ENCODE measurements around the gene STIM1. TPM values are rescaled to one million over a fixed set of nuclear protein-coding genes. Genes with fewer than 3 reads are reported as not detected.

Gene STIM1
- total and polyA plus RNA-seq, 2 experiments from 2014 or later: 16.1 to 60.0 TPM

DNA sequence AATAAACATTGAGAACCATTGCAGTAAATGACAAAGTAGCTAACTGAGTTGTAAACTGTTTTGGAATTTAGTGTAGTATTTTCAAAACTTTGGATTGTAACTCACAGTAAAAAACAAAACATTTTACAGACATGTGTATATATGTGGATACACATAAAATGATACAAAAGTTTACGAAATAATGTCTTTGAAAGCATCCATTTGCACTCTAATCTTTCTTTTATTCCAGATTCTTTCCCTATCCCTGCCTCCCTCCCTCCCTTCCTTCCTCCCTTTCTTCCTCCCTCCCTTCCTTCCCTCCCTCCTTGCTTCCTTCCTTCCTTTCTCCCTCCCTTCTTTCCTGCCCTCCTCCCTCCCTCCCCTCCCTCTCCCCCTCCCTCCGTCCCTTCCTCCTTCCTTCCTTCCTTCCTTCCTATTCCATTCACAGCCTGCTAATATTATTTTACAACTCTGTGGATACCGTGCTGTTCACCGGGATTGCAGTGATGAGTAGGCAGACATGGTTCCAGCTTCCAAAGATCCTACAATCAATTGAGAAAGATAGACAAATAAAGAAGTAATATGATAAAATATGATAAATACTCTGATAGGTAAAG lies 242.7 kb downstream of the STIM1 start:
- no peak overlapping the region for H3K27ac ChIP-seq
- H3K9me3 ChIP-seq (ENCODE audit: low read depth): no peaks in the 10 kb centered on the region
- TF ChIP-seq, protein P1, sequence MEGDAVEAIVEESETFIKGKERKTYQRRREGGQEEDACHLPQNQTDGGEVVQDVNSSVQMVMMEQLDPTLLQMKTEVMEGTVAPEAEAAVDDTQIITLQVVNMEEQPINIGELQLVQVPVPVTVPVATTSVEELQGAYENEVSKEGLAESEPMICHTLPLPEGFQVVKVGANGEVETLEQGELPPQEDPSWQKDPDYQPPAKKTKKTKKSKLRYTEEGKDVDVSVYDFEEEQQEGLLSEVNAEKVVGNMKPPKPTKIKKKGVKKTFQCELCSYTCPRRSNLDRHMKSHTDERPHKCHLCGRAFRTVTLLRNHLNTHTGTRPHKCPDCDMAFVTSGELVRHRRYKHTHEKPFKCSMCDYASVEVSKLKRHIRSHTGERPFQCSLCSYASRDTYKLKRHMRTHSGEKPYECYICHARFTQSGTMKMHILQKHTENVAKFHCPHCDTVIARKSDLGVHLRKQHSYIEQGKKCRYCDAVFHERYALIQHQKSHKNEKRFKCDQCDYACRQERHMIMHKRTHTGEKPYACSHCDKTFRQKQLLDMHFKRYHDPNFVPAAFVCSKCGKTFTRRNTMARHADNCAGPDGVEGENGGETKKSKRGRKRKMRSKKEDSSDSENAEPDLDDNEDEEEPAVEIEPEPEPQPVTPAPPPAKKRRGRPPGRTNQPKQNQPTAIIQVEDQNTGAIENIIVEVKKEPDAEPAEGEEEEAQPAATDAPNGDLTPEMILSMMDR (IDR thresholded peaks at IDR 0.05; ENCODE audit: low read depth, low read length): no peak
- H3K4me3 ChIP-seq: no peak overlapping the region
- H3K4me1 ChIP-seq (ENCODE audit: low read depth): no peaks in the 10 kb centered on the region
- H3K36me3 ChIP-seq: no peaks in the 10 kb centered on the region
- DNase-seq (ENCODE audit: low read depth in 1 of 2, low spot score in 1 of 2): no peak
- H3K27me3 ChIP-seq: no peaks in the 10 kb centered on the region

GRCh38 chr11:4102711-4103110 lies 247.2 kb downstream of the STIM1 start:
- Histone ChIP-seq H3K27me3 (no peaks in the 10 kb centered on the region), H3K4me1 (ENCODE audit: low read depth) (no peaks in the 10 kb centered on the region), H3K4me3 (no peak overlapping the region), H3K9me3 (ENCODE audit: low read depth) (no peaks in the 10 kb centered on the region), H3K27ac (no peak overlapping the region), H3K36me3 (peaks cover 8% of the 10 kb centered on the region)
- TF ChIP-seq, protein P1 (IDR thresholded peaks at IDR 0.05; ENCODE audit: low read depth, low read length): no peak
- no peak for DNase-seq (ENCODE audit: low read depth in 1 of 2, low spot score in 1 of 2)

GRCh38 chr11:4103269-4103668 lies 247.8 kb downstream of the STIM1 start:
- Histone ChIP-seq H3K4me1 (ENCODE audit: low read depth) (no peaks in the 10 kb centered on the region), H3K36me3 (peaks cover 8% of the 10 kb centered on the region), H3K9me3 (ENCODE audit: low read depth) (no peaks in the 10 kb centered on the region), H3K27me3 (no peaks in the 10 kb centered on the region), H3K27ac (no peak overlapping the region), H3K4me3 (no peak overlapping the region)
- TF ChIP-seq, protein P1 (IDR thresholded peaks at IDR 0.05; ENCODE audit: low read depth, low read length): no peak
- no peak for DNase-seq (ENCODE audit: low read depth in 1 of 2, low spot score in 1 of 2)

GRCh38 chr11:4105916-4106315 lies 250.5 kb downstream of the STIM1 start:
- H3K9me3 ChIP-seq (ENCODE audit: low read depth): no peaks in the 10 kb centered on the region
- DNase-seq (ENCODE audit: low read depth in 1 of 2, low spot score in 1 of 2): no peak
- H3K4me3 ChIP-seq: no peak overlapping the region
- peaks cover 18% of the 10 kb centered on the region for H3K36me3 ChIP-seq
- no peaks in the 10 kb centered on the region for H3K4me1 ChIP-seq (ENCODE audit: low read depth)
- no peaks in the 10 kb centered on the region for H3K27me3 ChIP-seq
- H3K27ac ChIP-seq: no peak overlapping the region
- TF ChIP-seq, protein P1 (IDR thresholded peaks at IDR 0.05; ENCODE audit: low read depth, low read length): no peak

DNA sequence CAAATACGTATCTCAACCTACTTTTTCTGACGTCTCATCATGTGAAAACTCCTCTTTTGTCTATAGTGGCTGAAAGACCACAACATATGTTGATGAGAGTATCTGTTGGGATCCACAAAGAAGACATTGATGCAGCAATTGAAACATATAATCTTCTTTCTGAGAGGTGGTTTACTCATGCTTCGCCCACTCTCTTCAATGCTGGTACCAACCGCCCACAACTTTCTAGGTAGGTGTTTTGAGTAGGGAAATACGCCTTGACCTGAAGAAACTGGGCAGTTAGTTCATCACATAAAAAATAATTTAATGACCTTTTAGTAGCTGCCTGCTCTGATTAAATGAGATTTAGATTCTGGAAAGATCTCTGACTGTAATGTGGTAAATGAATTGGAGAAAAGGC lies 256.4 kb downstream of the STIM1 start:
- TF ChIP-seq, protein P1 (IDR thresholded peaks at IDR 0.05; ENCODE audit: low read depth, low read length): no peak
- Histone ChIP-seq H3K4me1 (ENCODE audit: low read depth) (no peaks in the 10 kb centered on the region), H3K36me3 (peaks cover 17% of the 10 kb centered on the region), H3K4me3 (no peak overlapping the region), H3K27me3 (no peaks in the 10 kb centered on the region), H3K27ac (no peak overlapping the region), H3K9me3 (ENCODE audit: low read depth) (no peaks in the 10 kb centered on the region)
- DNase-seq (ENCODE audit: low read depth in 1 of 2, low spot score in 1 of 2): no peak

Measured in cardiac muscle cell (in vitro differentiated cells and primary cell).